Epithelial cell of proximal tubule (primary cell): ENCODE measurements around the gene MYO5B. TPM values are rescaled to one million over a fixed set of nuclear protein-coding genes. Genes with fewer than 3 reads are reported as not detected.
"Not testable (repeated sequence)": the region's sequence is repeated elsewhere in the genome, so short reads cannot be mapped to it uniquely, and the experiment has no call there.

Experiments
- DNase-seq: peaks from one replicate; pipeline ENCODE4 v3.0.0-alpha.2; 2011; ENCODE audit warnings: low read depth
- H3K4me3 ChIP-seq: 2 replicates; pipeline ENCODE4 v1.5.1; 2011; ENCODE audit warnings: low read depth, mild to moderate bottlenecking, low read length
- CTCF ChIP-seq: conservative IDR thresholded peaks from 2 replicates; pipeline ENCODE4 v1.5.1; 2012; ENCODE audit warnings: low read depth, mild to moderate bottlenecking, low read length
- total RNA-seq: library from RNA; depleted of rRNA; stranded (reverse); fragments of >200 nt; gene quantifications from 2 replicates; pipeline ENCODE4 v1.2.3, GENCODE V29; 2015

Gene MYO5B
- total RNA-seq, 1 donor from 2014 or later = 48.4 TPM

GRCh38 chr18:49838381-49838780 lies 356.6 kb downstream of the MYO5B start:
- DNase-seq = no peak
- TF ChIP-seq CTCF = no peak
- no peak overlapping the region for H3K4me3 ChIP-seq

- DNase-seq = no peak
- H3K4me3 ChIP-seq = no peak overlapping the region
- no peak for TF ChIP-seq CTCF
Observed at GRCh38 chr18:49837889-49838288, 357.1 kb downstream of the MYO5B start.

GRCh38 chr18:49837316-49837835 lies 357.6 kb downstream of the MYO5B start:
- not testable (repeated sequence) for H3K4me3 ChIP-seq, DNase-seq

DNA sequence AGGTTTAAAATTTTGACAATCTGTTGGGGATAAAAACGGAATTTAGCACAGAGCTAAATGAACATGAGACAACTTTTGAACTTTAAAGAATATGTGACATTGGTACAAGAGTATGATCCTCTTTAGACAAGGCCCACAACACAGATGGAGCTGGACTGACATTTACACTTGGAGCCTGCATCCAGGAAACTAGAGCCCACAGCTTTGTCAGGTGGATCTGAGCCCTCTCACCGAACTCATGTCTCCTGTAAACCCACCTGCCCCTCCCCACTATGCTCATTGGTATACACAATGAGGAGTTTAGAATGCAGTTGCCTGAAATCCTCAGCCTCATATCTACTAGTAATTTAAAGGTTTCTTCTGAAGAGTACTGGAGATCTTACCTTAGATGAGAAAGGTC lies 359.5 kb downstream of the MYO5B start:
- H3K4me3 ChIP-seq = no peak overlapping the region
- no peak for DNase-seq
- TF ChIP-seq CTCF = no peak

DNA sequence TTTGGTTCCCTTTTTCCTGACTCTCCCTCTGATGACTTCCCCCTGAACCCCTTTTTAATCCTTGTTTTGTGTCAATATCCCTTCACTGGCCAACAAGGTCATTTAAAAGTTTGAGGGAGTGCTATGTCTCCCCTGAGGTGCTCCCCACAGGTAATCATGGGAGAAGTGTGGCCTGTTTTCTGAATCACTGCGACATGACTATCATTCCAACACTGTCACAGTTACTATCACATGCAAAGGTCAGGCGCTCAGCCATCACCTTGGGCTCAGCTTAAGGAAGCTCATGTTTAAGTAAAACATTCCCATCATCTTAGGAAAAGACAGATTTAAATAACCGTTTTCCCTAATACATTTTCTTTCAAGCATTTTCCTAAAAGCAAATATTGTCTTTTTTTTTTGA lies 360.7 kb downstream of the MYO5B start:
- no peak overlapping the region for H3K4me3 ChIP-seq
- no peak for TF ChIP-seq CTCF
- no peak for DNase-seq

DNA sequence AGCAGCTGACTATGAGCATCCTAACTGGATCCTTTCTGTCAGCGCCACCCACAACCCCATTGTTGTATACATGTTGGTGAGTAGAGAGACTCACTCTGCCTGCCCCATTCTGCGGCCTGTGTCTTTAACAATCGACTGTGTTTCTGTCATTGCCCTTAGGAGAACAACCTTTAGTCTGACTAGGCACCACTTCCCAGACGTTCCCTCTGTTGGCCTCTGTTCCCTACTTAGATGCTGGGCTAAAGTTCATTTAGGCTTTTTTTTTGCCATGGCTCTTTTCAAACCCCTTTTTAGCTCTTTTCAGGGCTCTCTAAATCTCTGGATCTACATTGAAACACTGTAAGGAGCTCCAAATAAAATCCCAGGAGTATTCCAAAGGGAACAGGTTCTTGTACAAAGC lies 361.1 kb downstream of the MYO5B start:
- no peak overlapping the region for H3K4me3 ChIP-seq
- no peak for DNase-seq
- TF ChIP-seq CTCF = no peak

DNA sequence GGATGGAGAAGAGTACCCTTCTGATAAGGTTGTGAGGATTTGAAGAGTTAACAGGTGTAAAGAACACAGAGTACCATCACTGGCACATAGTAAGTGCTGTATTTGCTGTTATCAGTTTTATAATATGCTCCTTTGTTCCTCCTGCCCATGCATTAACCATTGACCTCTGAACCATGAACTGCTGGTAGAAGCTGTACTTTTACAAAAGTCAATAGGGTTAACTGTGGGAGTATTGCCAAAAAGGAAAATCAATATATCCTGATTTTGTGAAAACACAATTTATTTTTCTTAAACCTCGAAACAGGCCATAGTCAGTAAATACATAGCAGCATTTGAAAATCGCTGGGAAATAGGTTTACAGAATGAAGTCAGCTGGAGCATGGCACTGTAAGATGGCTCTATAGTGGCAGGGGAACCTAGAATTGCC lies 362.7 kb downstream of the MYO5B start:
- no peak for DNase-seq
- TF ChIP-seq CTCF = no peak
- H3K4me3 ChIP-seq = no peak overlapping the region
